ENCODE results near the gene CFAP53. TPM values are rescaled to one million over a fixed set of nuclear protein-coding genes. Genes with fewer than 3 reads are reported as not detected.

CFAP53 gene
- total RNA-seq, 2 donors from 2014 or later = not detected

DNA sequence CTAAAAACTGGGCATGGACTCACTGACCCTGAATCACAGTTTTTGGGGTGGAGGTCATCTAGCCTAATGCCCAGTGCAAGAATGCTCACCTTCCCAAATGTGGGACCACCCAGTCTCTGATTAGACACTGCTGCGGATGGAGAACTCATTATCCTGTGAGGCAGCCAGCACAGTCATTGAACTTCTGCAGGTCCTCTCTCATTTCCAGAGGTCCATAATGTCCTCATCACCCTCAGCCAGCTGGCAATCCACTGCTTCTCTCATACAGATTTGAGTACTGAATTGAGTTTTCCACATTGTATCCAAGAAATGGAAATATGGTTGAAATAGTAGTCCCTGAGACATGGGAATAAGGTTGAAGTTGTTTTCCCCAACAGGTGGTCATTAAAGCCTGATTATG is 66.4 kb downstream of the CFAP53 start:
- no peak for DNase-seq (ENCODE audit: low spot score)
- intact Hi-C loops (cut with DNase I) = no loop called here

GRCh38 chr18:50199346-50199855 is 66.9 kb downstream of the CFAP53 start:
- DNase-seq (ENCODE audit: low spot score) = no peak
- intact Hi-C loops (cut with DNase I) = no loop called here

- intact Hi-C loops (cut with DNase I) = no loop called here
- DNase-seq (ENCODE audit: low spot score) = no peak
Measured at GRCh38 chr18:50196261-50196660, 70.0 kb downstream of the CFAP53 start.

DNA sequence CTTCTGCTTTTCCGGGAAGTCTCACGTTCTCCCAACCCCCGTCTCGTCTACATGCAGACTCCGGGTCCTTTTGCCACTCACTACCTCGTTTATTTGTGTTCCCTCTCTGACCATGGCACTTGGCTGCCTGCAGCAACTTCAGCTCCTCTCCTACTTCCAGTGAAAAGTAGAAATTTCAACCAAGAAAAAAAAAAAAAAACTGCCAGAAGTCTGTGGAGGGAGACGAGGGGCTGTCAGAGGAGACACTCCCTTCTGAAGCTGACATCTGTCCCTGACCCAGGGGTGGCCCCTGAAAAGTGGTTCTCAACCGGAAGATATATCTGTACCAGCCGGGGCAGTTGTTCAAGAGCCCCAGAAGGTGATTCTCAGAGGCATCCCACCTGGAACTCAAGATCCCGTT is 70.6 kb downstream of the CFAP53 start:
- intact Hi-C loops (cut with DNase I) = no loop called here

GRCh38 chr18:50194631-50195532 is 71.4 kb downstream of the CFAP53 start, which contains the start of gene MYO5B:
MYO5B (minus strand) TSS chr18:50195147; CDS start chr18:50194793, 354 bp downstream.
- intact Hi-C loops (cut with DNase I) = no loop called here
- DNase-seq (ENCODE audit: low spot score) = no peak

More for the DNA sequence above, 70.6 kb downstream of the CFAP53 start:
- DNase-seq (ENCODE audit: low spot score) = no peak

- intact Hi-C loops (cut with DNase I) = no loop called here
- DNase-seq (ENCODE audit: low spot score) = no peak
Measured at GRCh38 chr18:50193796-50194630, 72.3 kb downstream of the CFAP53 start.

DNA sequence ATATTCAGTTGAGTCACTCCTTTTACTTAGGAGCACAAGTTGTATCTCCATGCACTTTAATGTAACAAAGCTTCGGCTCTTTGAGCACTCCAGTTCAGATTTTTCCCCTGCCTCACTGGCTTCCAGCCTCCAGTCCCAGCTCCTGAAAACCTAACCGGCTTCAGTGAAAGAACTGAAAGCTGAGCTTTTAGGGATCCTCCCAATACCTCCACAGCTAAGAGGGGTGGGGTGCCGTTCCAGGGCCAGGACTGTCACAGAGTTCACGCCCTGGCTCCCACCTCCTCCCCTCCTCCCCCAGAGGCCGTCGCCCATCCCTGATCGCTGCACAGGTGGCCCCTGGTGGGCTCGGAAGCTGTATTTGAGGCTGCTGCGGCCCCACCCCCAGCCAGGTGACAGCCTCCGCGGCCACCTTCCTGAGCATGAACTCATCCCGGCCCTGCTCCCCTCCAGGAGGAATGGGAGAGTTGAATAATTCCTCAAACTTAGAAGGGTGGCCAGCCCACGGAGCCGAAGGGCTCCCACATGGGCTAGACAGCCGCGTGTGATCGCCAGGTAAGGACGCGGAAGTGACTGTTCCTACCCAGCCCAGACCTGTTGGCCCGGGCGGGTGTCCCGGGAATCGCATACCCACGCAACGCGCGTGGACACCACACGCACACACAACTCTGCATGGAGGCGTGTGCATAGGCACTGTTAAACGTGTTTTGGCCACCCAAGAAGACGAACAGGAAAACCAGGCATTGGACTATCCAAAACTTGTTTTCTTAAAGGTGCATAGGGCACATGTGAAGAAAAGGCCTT is 73.1 kb downstream of the CFAP53 start:
- no peak for DNase-seq (ENCODE audit: low spot score)
- intact Hi-C loops (cut with DNase I) = no loop called here

GRCh38 chr18:50190926-50191325 is 75.4 kb downstream of the CFAP53 start:
- intact Hi-C loops (cut with DNase I) = no loop called here

DNA sequence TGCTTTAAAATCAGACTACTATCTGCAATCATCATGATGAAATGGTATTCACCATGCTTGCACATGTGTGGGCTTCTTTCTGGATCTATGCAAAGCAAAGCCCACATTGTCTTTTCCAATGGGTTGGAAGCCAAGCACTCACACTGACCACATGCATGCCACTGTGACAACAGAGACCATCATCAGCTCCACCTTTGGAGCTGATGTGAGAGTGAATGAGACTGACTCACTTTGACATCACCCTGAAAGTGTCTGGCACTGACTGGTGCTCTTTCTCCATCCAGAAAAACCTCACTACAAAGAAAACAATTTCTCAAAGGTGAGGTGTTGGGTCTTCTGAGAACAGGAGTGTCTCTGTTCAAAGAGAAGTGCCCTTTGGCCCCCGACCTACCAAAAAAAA is 76.1 kb downstream of the CFAP53 start:
- no peak for DNase-seq (ENCODE audit: low spot score)
- intact Hi-C loops (cut with DNase I) = no loop called here

More at GRCh38 chr18:50190926-50191325, 75.4 kb downstream of the CFAP53 start:
- no peak for DNase-seq (ENCODE audit: low spot score)

DNA sequence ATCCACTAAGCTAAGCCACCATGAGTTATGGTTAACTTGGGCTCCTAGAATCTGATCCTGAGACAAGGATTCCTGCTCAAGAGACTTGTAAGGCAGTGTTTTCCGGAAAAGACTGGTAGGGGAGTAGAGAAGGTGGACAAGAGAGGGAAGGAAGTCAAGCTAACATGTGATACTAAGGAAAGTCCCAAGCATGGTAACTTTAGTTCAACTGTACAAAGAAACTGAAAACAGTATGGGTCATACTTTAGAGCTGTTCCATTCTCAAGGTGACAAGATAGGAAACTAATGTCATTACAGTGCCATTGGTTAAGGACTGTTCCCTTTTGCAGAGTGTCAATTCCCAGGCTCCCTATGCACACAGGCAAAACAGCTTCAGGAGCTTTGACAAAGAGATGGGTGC is 77.1 kb downstream of the CFAP53 start:
- intact Hi-C loops (cut with DNase I) = loop anchor here in 1 of 2 donors (1.0 kb wide), 1 partner anchor 13 kb away; no protein-coding TSS in a partner anchor
- no peak for DNase-seq (ENCODE audit: low spot score)

DNA sequence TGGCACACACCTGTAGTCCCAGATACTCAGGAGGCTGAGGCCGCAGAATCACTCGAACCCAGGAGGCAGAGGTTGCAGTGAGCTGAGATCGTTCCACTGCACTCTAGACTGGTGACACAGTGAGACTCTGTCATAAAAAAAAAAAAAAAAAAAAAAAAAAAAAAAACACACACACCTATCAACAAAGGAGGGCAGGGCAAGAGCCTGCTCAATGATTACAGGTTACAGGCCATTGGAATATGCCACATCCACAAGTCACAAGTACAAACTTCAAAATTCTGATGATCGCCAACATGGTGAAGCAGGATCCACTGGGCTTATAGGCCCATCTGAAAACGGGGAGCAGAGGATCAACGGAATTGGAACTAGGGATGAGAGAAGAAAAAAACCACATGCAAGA is 77.6 kb downstream of the CFAP53 start:
- no peak for DNase-seq (ENCODE audit: low spot score)
- intact Hi-C loops (cut with DNase I) = loop anchor here in 1 of 2 donors (1.0 kb wide), 1 partner anchor 12 kb away; no protein-coding TSS in a partner anchor

DNA sequence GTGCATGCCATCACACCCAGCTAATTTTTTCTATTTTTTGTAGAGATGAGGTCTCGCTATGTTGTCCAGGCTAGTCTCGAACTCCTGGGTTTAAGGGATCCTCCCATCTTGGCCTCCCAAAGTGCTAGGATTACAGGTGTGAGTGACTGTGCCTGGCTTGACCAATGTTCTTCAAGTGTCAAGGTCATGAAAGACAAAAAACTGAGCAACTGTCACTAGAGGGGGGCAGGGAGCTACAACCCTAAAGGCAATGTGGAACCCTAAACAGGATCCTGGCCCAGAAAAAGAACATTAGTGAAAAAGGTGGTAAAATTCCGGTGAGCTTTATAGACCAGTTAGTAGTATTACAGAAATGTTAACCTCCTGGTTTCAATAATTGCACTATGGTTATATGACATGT is 78.6 kb downstream of the CFAP53 start:
- no peak for DNase-seq (ENCODE audit: low spot score)
- intact Hi-C loops (cut with DNase I) = no loop called here

- intact Hi-C loops (cut with DNase I) = no loop called here
- no peak for DNase-seq (ENCODE audit: low spot score)
Measured at GRCh38 chr18:50186385-50186784, 79.9 kb downstream of the CFAP53 start.

- no peak for DNase-seq (ENCODE audit: low spot score)
- intact Hi-C loops (cut with DNase I) = no loop called here
Measured at GRCh38 chr18:50183556-50183955, 82.7 kb downstream of the CFAP53 start.

GRCh38 chr18:50182511-50182910 is 83.8 kb downstream of the CFAP53 start:
- intact Hi-C loops (cut with DNase I) = no loop called here
- no peak for DNase-seq (ENCODE audit: low spot score)

DNA sequence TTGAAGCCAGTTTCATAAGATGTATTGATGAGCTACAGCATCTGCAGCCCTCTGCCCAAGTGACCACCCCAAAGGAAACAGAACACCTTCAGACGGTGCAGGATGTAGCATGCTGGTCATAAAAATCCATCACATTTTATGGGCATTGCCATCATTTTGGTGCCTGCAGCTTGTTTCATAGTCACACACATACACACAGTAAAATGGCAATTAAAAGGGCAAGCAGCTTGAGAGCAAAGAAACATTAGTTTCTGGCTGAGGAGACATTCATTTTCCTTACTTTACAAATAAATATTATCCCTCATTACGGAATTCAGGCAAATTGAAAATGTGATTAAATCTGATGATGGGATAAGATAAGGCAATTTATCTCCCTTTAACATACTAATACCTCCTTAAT is 84.7 kb downstream of the CFAP53 start:
- intact Hi-C loops (cut with DNase I) = no loop called here
- no peak for DNase-seq (ENCODE audit: low spot score)

DNA sequence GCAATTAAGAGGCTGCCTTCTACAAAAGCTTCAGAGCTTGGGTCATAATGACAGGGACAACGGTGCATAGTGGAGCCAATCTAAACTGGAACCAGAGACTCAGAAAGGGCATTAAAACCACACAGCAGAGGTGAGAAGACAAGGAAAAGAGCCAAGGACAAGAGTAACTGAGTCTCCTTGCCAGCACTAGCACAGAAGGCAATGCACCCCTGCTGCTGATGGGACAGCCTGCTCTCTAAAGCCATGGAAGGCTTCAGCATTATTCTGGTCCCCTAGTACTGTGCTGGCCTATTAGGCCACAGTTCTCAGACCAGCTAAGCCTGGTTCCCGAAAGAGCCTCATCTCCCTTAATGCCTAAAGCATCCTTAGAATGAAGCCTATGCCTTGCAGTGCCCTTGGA is 86.8 kb downstream of the CFAP53 start:
- intact Hi-C loops (cut with DNase I) = no loop called here
- no peak for DNase-seq (ENCODE audit: low spot score)

DNA sequence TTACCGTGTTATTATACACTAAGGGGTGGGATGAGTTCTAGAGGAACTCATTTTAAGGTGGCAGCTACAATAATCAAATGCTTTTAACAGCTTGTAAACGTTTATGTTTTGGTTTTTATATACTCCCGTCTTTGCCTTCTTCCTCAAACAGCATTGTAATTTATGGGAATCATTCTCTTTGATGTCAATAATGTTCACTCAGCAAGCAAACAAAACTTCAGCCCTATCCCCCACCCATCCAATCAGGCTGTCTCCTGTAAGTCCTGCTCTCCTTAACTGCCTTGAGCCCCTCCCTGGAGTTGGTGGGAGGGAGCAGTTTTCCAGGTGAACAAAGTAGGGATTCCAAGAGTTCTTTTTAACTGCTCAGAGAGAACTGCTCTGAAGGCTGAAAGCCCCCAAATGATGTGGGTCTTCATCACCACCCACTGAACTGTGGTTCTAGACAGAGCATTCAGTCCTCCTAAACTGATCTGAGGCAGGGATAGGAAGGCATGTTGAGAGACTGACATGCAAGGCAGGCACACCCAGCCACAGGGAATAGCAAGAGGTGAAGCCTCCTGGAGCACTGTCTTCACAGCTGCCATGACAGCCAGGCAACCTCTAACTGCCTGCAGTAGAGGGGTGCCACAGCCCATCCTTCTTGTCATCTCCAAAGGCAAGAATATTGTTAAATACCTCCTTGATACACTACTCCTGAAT is 88.9 kb downstream of the CFAP53 start:
- DNase-seq (ENCODE audit: low spot score) = no peak
- intact Hi-C loops (cut with DNase I) = no loop called here
